Activated T-cell treated with anti-CD3 and anti-CD28 coated beads, Interleukin-2, amount 50 U/mL, for 24 hours (primary cell): ENCODE measurements around the gene PBX4.

ENCODE experiments used
- DNase-seq: peaks from one replicate; pipeline ENCODE4 v3.0.0-alpha.2; 2020
- H3K27ac Mint-ChIP-seq: 2 replicates; pipeline ENCODE4 v1.8.0; 2020; ENCODE audit warnings: mild to moderate bottlenecking, mixed read lengths
- H3K27me3 Mint-ChIP-seq: 2 replicates; pipeline ENCODE4 v1.8.0; 2020; ENCODE audit warnings: mixed read lengths
- H3K36me3 Mint-ChIP-seq: 2 replicates; pipeline ENCODE4 v1.8.0; 2020; ENCODE audit warnings: low read depth, mixed read lengths
- H3K4me1 Mint-ChIP-seq: 2 replicates; pipeline ENCODE4 v1.8.0; 2020; ENCODE audit warnings: low read depth, mixed read lengths
- H3K4me3 Mint-ChIP-seq: 2 replicates; pipeline ENCODE4 v1.8.0; 2020; ENCODE audit warnings: mild to moderate bottlenecking, moderate library complexity, mixed read lengths
- H3K9me3 Mint-ChIP-seq: 2 replicates; pipeline ENCODE4 v1.8.0; 2020; ENCODE audit warnings: mixed read lengths

Gene PBX4

DNA sequence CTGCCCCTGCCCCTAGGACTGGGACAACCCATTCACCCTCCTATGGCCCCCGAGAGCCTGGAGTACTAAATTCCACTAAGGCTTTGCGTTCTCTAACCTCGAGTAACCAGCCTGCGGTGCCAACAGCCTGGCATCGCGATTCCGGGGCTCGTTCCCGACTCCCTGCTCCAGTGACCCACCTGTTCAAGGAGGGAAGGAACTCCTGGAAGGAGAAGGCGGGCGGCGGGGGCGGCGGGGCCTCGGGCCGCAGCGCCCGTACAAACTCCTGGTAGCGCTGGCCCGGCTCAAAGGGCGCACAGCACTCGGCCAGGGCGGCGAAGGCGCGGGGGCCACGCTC lies 18.7 kb upstream of the PBX4 start:
- DNase-seq: no peak
- Mint-ChIP-seq H3K36me3 (peaks cover 90% of the 10 kb centered on the region), H3K27ac (no peak overlapping the region), H3K9me3 (no peaks in the 10 kb centered on the region), H3K4me3 (no peak overlapping the region), H3K27me3 (no peaks in the 10 kb centered on the region), H3K4me1 (peaks cover 16% of the 10 kb centered on the region)

- H3K27ac Mint-ChIP-seq: peak overlapping the region; percentile 50
- H3K36me3 Mint-ChIP-seq: peaks cover 86% of the 10 kb centered on the region
- no peak overlapping the region for H3K4me3 Mint-ChIP-seq
- no peaks in the 10 kb centered on the region for H3K27me3 Mint-ChIP-seq
- DNase-seq: no peak
- H3K9me3 Mint-ChIP-seq: no peaks in the 10 kb centered on the region
- H3K4me1 Mint-ChIP-seq: peaks cover 11% of the 10 kb centered on the region
These were observed 18.2 kb upstream of the PBX4 start for GRCh38 chr19:19636573-19637185.

GRCh38 chr19:19635313-19635702 lies 16.8 kb upstream of the PBX4 start:
- peaks cover 8% of the 10 kb centered on the region for H3K4me1 Mint-ChIP-seq
- peaks cover 89% of the 10 kb centered on the region for H3K36me3 Mint-ChIP-seq
- DNase-seq: no peak
- H3K9me3 Mint-ChIP-seq: no peaks in the 10 kb centered on the region
- H3K27me3 Mint-ChIP-seq: no peaks in the 10 kb centered on the region
- no peak overlapping the region for H3K27ac Mint-ChIP-seq
- H3K4me3 Mint-ChIP-seq: no peak overlapping the region

- H3K27ac Mint-ChIP-seq: peak overlapping the region; percentile 80
- no peak for DNase-seq
- H3K4me3 Mint-ChIP-seq: no peak overlapping the region
- peaks cover 88% of the 10 kb centered on the region for H3K36me3 Mint-ChIP-seq
- H3K4me1 Mint-ChIP-seq: peaks cover 5% of the 10 kb centered on the region
- no peaks in the 10 kb centered on the region for H3K27me3 Mint-ChIP-seq
- no peaks in the 10 kb centered on the region for H3K9me3 Mint-ChIP-seq
These were observed 16.2 kb upstream of the PBX4 start for GRCh38 chr19:19634516-19635312.

DNA sequence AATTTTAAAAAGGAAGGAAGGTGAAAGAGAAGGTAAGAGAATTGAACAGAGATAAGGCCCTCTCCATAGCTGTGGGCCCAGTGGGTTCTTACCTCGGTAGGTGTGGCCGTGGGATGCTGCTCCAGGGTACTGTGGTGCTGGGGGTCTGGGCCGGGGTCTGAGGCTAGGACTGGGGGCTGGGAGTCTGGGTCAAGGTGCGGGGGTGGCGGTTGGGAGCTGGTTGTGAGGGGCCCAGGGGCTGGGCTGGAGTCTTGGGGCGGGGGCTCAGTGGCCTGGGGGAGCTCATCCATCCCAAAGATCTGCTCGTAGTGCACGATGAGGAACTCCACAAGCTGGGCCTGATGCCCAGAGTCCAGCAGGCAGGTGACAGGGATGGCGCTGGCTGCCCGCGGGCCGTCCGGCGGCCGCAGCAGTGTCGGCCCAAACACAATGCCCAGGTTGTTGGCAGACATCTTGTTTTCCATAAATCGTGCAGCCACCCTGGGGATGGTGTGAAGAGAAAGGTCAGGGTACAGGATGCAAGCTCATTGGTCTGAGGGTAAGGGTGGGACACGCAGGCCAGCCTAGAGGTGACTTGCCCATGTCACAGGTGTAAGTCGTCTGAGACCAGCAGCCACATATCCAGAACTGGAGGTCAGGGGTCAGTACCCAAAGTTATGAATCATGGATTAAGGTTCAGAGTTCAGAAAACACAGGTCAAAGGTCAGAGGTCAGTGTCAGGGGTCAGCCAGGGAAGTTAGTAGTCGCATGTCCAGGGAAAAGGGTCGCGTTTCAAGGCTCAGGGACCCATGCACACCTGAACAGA lies 15.4 kb upstream of the PBX4 start:
- H3K27ac Mint-ChIP-seq: peak overlapping the region; percentile 8
- DNase-seq: no peak
- no peaks in the 10 kb centered on the region for H3K27me3 Mint-ChIP-seq
- H3K9me3 Mint-ChIP-seq: no peaks in the 10 kb centered on the region
- no peak overlapping the region for H3K4me3 Mint-ChIP-seq
- H3K4me1 Mint-ChIP-seq: peaks cover 5% of the 10 kb centered on the region
- H3K36me3 Mint-ChIP-seq: peaks cover 87% of the 10 kb centered on the region

GRCh38 chr19:19632661-19633060 lies 14.2 kb upstream of the PBX4 start:
- Mint-ChIP-seq H3K4me3 (no peak overlapping the region), H3K9me3 (no peaks in the 10 kb centered on the region), H3K27ac (peak overlapping the region; percentile 50), H3K36me3 (peaks cover 80% of the 10 kb centered on the region), H3K27me3 (no peaks in the 10 kb centered on the region), H3K4me1 (peaks cover 9% of the 10 kb centered on the region)
- DNase-seq: no peak

DNA sequence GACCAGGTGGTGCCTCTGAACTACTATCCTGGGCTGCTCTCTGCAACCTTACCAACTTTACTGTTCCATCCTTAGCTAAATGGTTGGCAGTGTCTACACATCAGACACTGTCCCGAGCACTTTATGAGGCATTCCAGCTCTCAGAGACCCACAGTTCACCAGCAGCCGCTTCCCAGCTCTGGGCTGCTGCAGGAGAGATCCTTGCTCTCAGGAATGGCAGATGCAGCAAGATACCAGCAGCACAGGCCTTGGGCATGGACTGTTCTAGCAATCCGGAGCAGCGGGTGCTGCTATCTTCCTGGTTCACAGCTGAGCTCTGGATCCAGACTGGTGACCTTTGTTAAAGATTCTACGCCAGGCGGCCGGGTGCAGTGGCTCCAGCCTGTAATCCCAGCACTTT lies 12.9 kb upstream of the PBX4 start:
- H3K36me3 Mint-ChIP-seq: peaks cover 79% of the 10 kb centered on the region
- no peaks in the 10 kb centered on the region for H3K27me3 Mint-ChIP-seq
- no peak for DNase-seq
- H3K4me3 Mint-ChIP-seq: no peak overlapping the region
- peaks cover 22% of the 10 kb centered on the region for H3K4me1 Mint-ChIP-seq
- peak overlapping the region; percentile 68 for H3K27ac Mint-ChIP-seq
- H3K9me3 Mint-ChIP-seq: no peaks in the 10 kb centered on the region

- Mint-ChIP-seq H3K27me3 (no peaks in the 10 kb centered on the region), H3K4me1 (peaks cover 25% of the 10 kb centered on the region), H3K27ac (no peak overlapping the region), H3K9me3 (no peaks in the 10 kb centered on the region), H3K4me3 (no peak overlapping the region), H3K36me3 (peaks cover 74% of the 10 kb centered on the region)
- no peak for DNase-seq
These were observed 11.9 kb upstream of the PBX4 start for GRCh38 chr19:19630426-19630825.

DNA sequence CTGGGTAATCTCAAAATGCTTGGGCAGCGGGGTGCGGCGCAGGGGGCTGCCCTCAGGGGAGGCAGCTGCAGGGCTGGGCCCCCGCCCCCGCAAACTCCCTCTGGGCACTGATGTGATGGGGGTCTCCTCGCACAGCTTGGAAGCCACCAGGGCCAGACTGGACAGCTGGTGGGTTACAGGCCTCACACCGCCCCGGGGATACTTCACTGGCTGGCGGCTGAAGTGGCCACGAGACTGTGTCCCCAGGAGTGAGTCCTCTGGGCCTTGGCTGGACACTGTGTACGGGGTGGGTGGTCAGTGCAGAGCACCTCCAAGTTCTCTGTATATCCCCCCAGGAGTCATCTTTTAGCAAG lies 11.6 kb upstream of the PBX4 start:
- Mint-ChIP-seq H3K4me3 (no peak overlapping the region), H3K36me3 (peaks cover 71% of the 10 kb centered on the region), H3K4me1 (peaks cover 25% of the 10 kb centered on the region), H3K9me3 (no peaks in the 10 kb centered on the region), H3K27ac (no peak overlapping the region), H3K27me3 (no peaks in the 10 kb centered on the region)
- peak; percentile 31 for DNase-seq

GRCh38 chr19:19628501-19629134 lies 10.1 kb upstream of the PBX4 start:
- Mint-ChIP-seq H3K4me1 (peaks cover 32% of the 10 kb centered on the region), H3K27me3 (no peaks in the 10 kb centered on the region), H3K36me3 (peaks cover 67% of the 10 kb centered on the region), H3K4me3 (peak overlapping the region; percentile 73), H3K9me3 (no peaks in the 10 kb centered on the region), H3K27ac (peak overlapping the region; percentile 88)
- DNase-seq: peak; percentile 76

- peak within 1 kb of the TSS; percentile 84 for H3K4me3 Mint-ChIP-seq
- H3K27ac Mint-ChIP-seq: peak within 1 kb of the TSS; percentile 91
- peak; percentile 82 for DNase-seq
- H3K27me3 Mint-ChIP-seq: no peaks in the 10 kb centered on the region
- H3K9me3 Mint-ChIP-seq: no peaks in the 10 kb centered on the region
- H3K4me1 Mint-ChIP-seq: peaks cover 34% of the 10 kb centered on the region
- H3K36me3 Mint-ChIP-seq: peaks cover 64% of the 10 kb centered on the region
These were observed 9.4 kb upstream of the PBX4 start, which contains the start of gene LPAR2 for GRCh38 chr19:19627621-19628500. TSS of gene LPAR2 (minus strand) at chr19:19628220. CDS start at chr19:19627275, 945 bp downstream.

DNA sequence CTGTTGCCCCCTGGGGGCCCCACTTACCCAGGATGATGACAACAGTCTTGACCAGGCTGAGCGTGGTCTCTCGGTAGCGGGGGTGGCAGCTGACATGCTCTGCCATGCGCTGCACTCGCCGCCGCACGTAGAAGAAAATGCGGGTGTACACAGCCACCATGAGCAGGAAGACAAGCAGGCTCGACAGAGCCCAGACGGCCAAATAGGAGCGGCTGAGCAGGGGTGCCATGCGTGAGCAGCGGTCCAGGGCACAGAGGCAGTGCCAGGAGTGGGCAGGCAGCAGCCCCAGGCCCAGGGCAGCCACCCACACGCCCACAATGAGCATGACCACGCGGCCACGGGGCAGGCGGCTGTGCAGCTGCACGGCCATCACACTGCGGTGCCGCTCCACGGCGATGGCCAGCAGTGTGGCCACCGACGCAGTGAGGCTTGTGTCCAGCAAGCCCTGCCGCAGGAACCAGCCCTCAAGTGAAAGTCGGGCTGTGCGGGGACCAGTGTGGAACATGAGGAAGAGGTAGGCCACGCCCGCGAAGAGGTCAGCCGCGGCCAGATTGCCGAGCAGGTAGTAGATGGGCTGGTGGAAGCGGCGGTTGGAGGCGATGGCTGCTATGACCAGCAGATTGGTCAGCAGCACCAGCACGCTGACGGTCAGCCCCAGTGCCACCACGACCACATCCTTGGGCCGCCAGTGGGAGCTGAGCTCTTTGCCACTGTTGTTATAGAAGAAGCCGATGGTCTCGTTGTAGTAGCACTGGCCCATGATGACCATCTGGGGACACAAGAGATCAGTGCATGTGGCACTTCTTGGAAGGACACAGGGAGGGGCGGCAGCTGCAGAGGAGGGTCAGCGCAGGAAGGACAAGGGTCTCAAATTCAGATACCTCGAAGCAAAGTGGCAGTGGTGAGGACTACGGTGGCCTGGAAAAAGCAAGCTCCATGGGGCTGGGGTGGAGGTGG lies 8.3 kb upstream of the PBX4 start:
- H3K27me3 Mint-ChIP-seq: no peaks in the 10 kb centered on the region
- H3K27ac Mint-ChIP-seq: peak overlapping the region; percentile 91
- peaks cover 61% of the 10 kb centered on the region for H3K36me3 Mint-ChIP-seq
- H3K4me3 Mint-ChIP-seq: peak overlapping the region; percentile 84
- peak; percentile 38 for DNase-seq
- peaks cover 34% of the 10 kb centered on the region for H3K4me1 Mint-ChIP-seq
- no peaks in the 10 kb centered on the region for H3K9me3 Mint-ChIP-seq

DNA sequence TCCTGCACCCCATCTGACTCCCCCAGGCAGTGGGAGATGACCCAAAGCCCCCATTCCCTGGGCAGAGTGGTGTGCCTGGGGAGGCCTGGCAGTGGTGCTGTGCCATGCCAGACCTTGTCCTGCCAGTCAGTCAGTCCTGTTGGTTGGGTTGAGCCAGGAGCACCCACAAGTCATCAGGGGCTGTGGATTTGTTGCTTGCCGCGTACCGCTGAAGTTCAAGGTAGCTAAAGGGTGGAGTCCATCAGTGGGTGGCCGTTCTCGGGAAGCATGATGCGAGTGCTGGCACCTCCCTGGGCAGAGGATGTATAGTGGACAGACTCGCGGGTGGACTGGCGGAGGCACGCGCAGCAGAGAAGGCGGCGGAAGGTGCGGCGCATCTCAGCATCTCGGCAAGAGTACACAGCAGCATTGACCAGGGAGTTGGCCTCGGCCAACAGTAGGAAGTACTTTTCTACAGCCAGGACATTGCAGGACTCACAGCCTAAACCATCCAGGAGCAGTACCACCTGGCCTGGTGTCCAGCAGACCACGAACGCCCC lies 5.6 kb upstream of the PBX4 start:
- H3K27ac Mint-ChIP-seq: peak overlapping the region; percentile 2
- no peaks in the 10 kb centered on the region for H3K9me3 Mint-ChIP-seq
- H3K4me1 Mint-ChIP-seq: peaks cover 38% of the 10 kb centered on the region
- no peaks in the 10 kb centered on the region for H3K27me3 Mint-ChIP-seq
- no peak for DNase-seq
- peaks cover 42% of the 10 kb centered on the region for H3K36me3 Mint-ChIP-seq
- no peak overlapping the region for H3K4me3 Mint-ChIP-seq
